HL-60/S4 (cell line): ENCODE data around the gene P4HA3.
"Not testable (repeated sequence)": the region's sequence is repeated elsewhere in the genome, so short reads cannot be mapped to it uniquely, and the experiment has no call there.

ENCODE experiments used
- in situ Hi-C: fragments of 300-500 bp; cut with MboI; formaldehyde crosslinking; loops from 2 replicates; pipeline ENCODE4 v1.14.3; 2022; ENCODE audit warnings: low sequenced_read_pairs

Gene P4HA3

GRCh38 chr11:74311352-74311926 is at the start of gene P4HA3:
TSS of gene P4HA3 (minus strand) at chr11:74311640. CDS start at chr11:74311611, 29 bp downstream.
- in situ Hi-C loops, result no loop called here

GRCh38 chr11:74357449-74357848 is 46.0 kb upstream of the P4HA3 start:
- in situ Hi-C loops, result no loop called here

GRCh38 chr11:74355626-74356025 is 44.2 kb upstream of the P4HA3 start:
- in situ Hi-C loops, result no loop called here

GRCh38 chr11:74354036-74354435 is 42.6 kb upstream of the P4HA3 start:
- in situ Hi-C loops, result no loop called here

GRCh38 chr11:74347381-74347780 is 35.9 kb upstream of the P4HA3 start:
- in situ Hi-C loops, result no loop called here

GRCh38 chr11:74345420-74345819 is 34.0 kb upstream of the P4HA3 start:
- in situ Hi-C loops, result no loop called here

GRCh38 chr11:74341921-74342320 is 30.5 kb upstream of the P4HA3 start:
- in situ Hi-C loops, result no loop called here

- in situ Hi-C loops, result no loop called here
Observed at GRCh38 chr11:74339619-74340018, 28.2 kb upstream of the P4HA3 start.

- in situ Hi-C loops, result no loop called here
Observed at GRCh38 chr11:74338963-74339362, 27.5 kb upstream of the P4HA3 start.

- in situ Hi-C loops, result no loop called here
Observed at GRCh38 chr11:74333193-74333592, 21.8 kb upstream of the P4HA3 start.

- in situ Hi-C loops, result no loop called here
Observed at GRCh38 chr11:74332291-74332690, 20.9 kb upstream of the P4HA3 start.

GRCh38 chr11:74331000-74331399 is 19.6 kb upstream of the P4HA3 start:
- in situ Hi-C loops, result not testable (repeated sequence)

GRCh38 chr11:74330075-74330858 is 18.8 kb upstream of the P4HA3 start:
- in situ Hi-C loops, result no loop called here

GRCh38 chr11:74327076-74327475 is 15.6 kb upstream of the P4HA3 start:
- in situ Hi-C loops, result no loop called here

- in situ Hi-C loops, result no loop called here
Observed at GRCh38 chr11:74326665-74327064, 15.2 kb upstream of the P4HA3 start.

GRCh38 chr11:74325649-74326645 is 14.5 kb upstream of the P4HA3 start:
- in situ Hi-C loops, result no loop called here

GRCh38 chr11:74322667-74323066 is 11.2 kb upstream of the P4HA3 start:
- in situ Hi-C loops, result no loop called here

- in situ Hi-C loops, result no loop called here
Observed at GRCh38 chr11:74321487-74322188, 10.2 kb upstream of the P4HA3 start.

- in situ Hi-C loops, result no loop called here
Observed at GRCh38 chr11:74320538-74320937, 9.1 kb upstream of the P4HA3 start.

- in situ Hi-C loops, result no loop called here
Observed at GRCh38 chr11:74319139-74319816, 7.8 kb upstream of the P4HA3 start.
